ENCODE data around the gene PNKD. TPM values are rescaled to one million over a fixed set of nuclear protein-coding genes. Genes with fewer than 3 reads are reported as not detected.
A peak's percentile ranks its signal among the peaks of the same experiment; 100 is the strongest.

Gene PNKD
- total and polyA plus RNA-seq, 12 donors = 48.8 to 181 (median 87.4) TPM

GRCh38 chr2:218294430-218295022 lies 24.2 kb downstream of the PNKD start:
- no peaks in the 10 kb centered on the region for H3K9me3 ChIP-seq (replicated peaks in 1 of 3)
- H3K27me3 ChIP-seq = no peaks in the 10 kb centered on the region
- WGBS, 4 donors = 78 to 87% (median 83%) methylated on average over 5 of the region's 5 CpGs
- H3K27ac ChIP-seq = peak overlapping the region in 2 of 5 donors; percentile 18 to 36
- H3K4me1 ChIP-seq (replicated peaks in 1 of 2) = peaks cover 20 to 43% of the 10 kb centered on the region in 2 donors
- no peak overlapping the region for H3K4me3 ChIP-seq
- no peaks in the 10 kb centered on the region for H3K36me3 ChIP-seq (replicated peaks in 1 of 2)
- no peak for DNase-seq
- intact Hi-C loops (cut with DNase I) = loop anchor here (5.0 kb wide), 1 partner anchor 98 kb away; no protein-coding TSS in a partner anchor
- TF ChIP-seq CTCF (IDR thresholded peaks at IDR 0.05) = no peak
- no peak for TF ChIP-seq POLR2A (IDR thresholded peaks at IDR 0.05)

GRCh38 chr2:218295029-218295428 lies 24.7 kb downstream of the PNKD start:
- Histone ChIP-seq H3K4me1 (replicated peaks in 1 of 2) (peaks cover 15 to 38% of the 10 kb centered on the region in 2 donors), H3K27ac (peak overlapping the region in 2 of 5 donors; percentile 18 to 41), H3K27me3 (no peaks in the 10 kb centered on the region), H3K4me3 (no peak overlapping the region), H3K9me3 (replicated peaks in 1 of 3) (no peaks in the 10 kb centered on the region), H3K36me3 (replicated peaks in 1 of 2) (no peaks in the 10 kb centered on the region)
- intact Hi-C loops (cut with DNase I) = loop anchor here (5.0 kb wide), 1 partner anchor 97 kb away; no protein-coding TSS in a partner anchor
- 47 to 60% (median 59%) methylated on average over 7 of the region's 7 CpGs for WGBS, 4 donors
- TF ChIP-seq POLR2A (IDR thresholded peaks at IDR 0.05) = no peak
- no peak for DNase-seq

- 85 to 100% (median 94%) methylated on average over 1 of the region's 1 CpG for WGBS, 4 donors
- no peaks in the 10 kb centered on the region for H3K9me3 ChIP-seq (replicated peaks in 1 of 3)
- no peaks in the 10 kb centered on the region for H3K36me3 ChIP-seq (replicated peaks in 1 of 2)
- H3K27me3 ChIP-seq = no peaks in the 10 kb centered on the region
- no peak overlapping the region for H3K27ac ChIP-seq
- H3K4me3 ChIP-seq = no peak overlapping the region
- H3K4me1 ChIP-seq (replicated peaks in 1 of 2) = peaks cover 3 to 26% of the 10 kb centered on the region in 2 donors
- intact Hi-C loops (cut with DNase I) = loop anchor here (5.0 kb wide), 1 partner anchor 96 kb away; no protein-coding TSS in a partner anchor
- DNase-seq = no peak
- TF ChIP-seq CTCF (IDR thresholded peaks at IDR 0.05) = no peak
- TF ChIP-seq POLR2A (IDR thresholded peaks at IDR 0.05) = no peak
Measured at GRCh38 chr2:218296200-218296599, 25.9 kb downstream of the PNKD start.

- Histone ChIP-seq H3K4me1 (replicated peaks in 1 of 2) (peaks cover 0 to 22% of the 10 kb centered on the region in 2 donors), H3K27me3 (no peaks in the 10 kb centered on the region), H3K9me3 (replicated peaks in 1 of 3) (no peaks in the 10 kb centered on the region), H3K4me3 (no peak overlapping the region), H3K36me3 (replicated peaks in 1 of 2) (no peaks in the 10 kb centered on the region), H3K27ac (no peak overlapping the region)
- intact Hi-C loops (cut with DNase I) = loop anchor here (5.0 kb wide), 1 partner anchor 95 kb away; no protein-coding TSS in a partner anchor
- 75 to 86% (median 81%) methylated on average over 6 to 7 of the region's 7 CpGs for WGBS, 4 donors
- DNase-seq = no peak
- TF ChIP-seq CTCF (IDR thresholded peaks at IDR 0.05) (no peak), POLR2A (IDR thresholded peaks at IDR 0.05) (no peak)
Measured at GRCh38 chr2:218296847-218297246, 26.5 kb downstream of the PNKD start.

All from adrenal gland (tissue), 12 donors.